OCI-LY7 (cell line): ENCODE results near the gene TBL1Y. TPM values are rescaled to one million over a fixed set of nuclear protein-coding genes. Genes with fewer than 3 reads are reported as not detected.

Experiments used
- BruUV-seq: library from RNA; stranded (reverse); fragments of 400-500 nt; replicated peaks from 2 replicates; lab custom pipeline; 2021; lab: Mats Ljungman, UMichigan
- CTCF ChIA-PET: fragments of 300-600 bp; sonication (Branson Sonifier 250); formaldehyde crosslinking; loops from one replicate; lab custom pipeline; 2022; ENCODE audit warnings: antibody characterized with exemption; ENCODE audit not compliant: unreplicated experiment; lab: Charles Lee
- POLR2A ChIA-PET: fragments of 300-600 bp; sonication (Branson Sonifier 250); formaldehyde crosslinking; loops from one replicate; lab custom pipeline; 2022; ENCODE audit warnings: antibody characterized with exemption; lab: Charles Lee
- DNase-seq: peaks from one replicate; pipeline ENCODE4 v3.0.0-alpha.2; 2015; ENCODE audit warnings: low spot score
- H2AFZ ChIP-seq: fragments of 200-600 bp; sonication (generic), shearing (Covaris generic); 2 replicates; pipeline ENCODE4 v1.6.1; 2014; ENCODE audit warnings: mild to moderate bottlenecking, antibody characterized with exemption, low read length, moderate library complexity
- H3K27ac ChIP-seq: fragments of 200-600 bp; sonication (generic); 2 replicates; pipeline ENCODE4 v1.5.1; 2014; ENCODE audit warnings: mixed run types, low read depth, mild to moderate bottlenecking, moderate library complexity, low read length, inconsistent platforms; ENCODE audit not compliant: poor library complexity, severe bottlenecking
- H3K36me3 ChIP-seq: fragments of 200-600 bp; sonication (generic); 2 replicates; pipeline ENCODE4 v1.6.1; 2014; ENCODE audit warnings: mild to moderate bottlenecking, antibody characterized with exemption, low read length, moderate library complexity, mixed read lengths; ENCODE audit not compliant: insufficient read depth
- H3K4me1 ChIP-seq: fragments of 200-600 bp; sonication (generic); 2 replicates; pipeline ENCODE4 v1.5.1; 2014; ENCODE audit warnings: mild to moderate bottlenecking, low read length; ENCODE audit not compliant: insufficient read depth, poor library complexity, severe bottlenecking
- H3K4me2 ChIP-seq: fragments of 200-600 bp; sonication (generic); 2 replicates; pipeline ENCODE4 v1.6.1; 2014; ENCODE audit warnings: mild to moderate bottlenecking, low read length
- H3K4me3 ChIP-seq: fragments of 200-600 bp; sonication (generic); 2 replicates; pipeline ENCODE4 v1.5.1; 2014; ENCODE audit warnings: mild to moderate bottlenecking, low read depth, low read length; ENCODE audit not compliant: poor library complexity, severe bottlenecking
- H3K79me2 ChIP-seq: fragments of 200-600 bp; sonication (generic); 2 replicates; pipeline ENCODE4 v1.6.1; 2016; ENCODE audit warnings: low read depth, mild to moderate bottlenecking, low read length, moderate library complexity, mixed read lengths; ENCODE audit not compliant: insufficient read depth
- H3K9me2 ChIP-seq: fragments of 200-600 bp; sonication (generic); 2 replicates; pipeline ENCODE4 v1.6.1; 2016; ENCODE audit warnings: mild to moderate bottlenecking, low read length, mixed read lengths; ENCODE audit not compliant: insufficient read depth
- H3K9me3 ChIP-seq: fragments of 200-600 bp; sonication (generic); 2 replicates; pipeline ENCODE4 v1.6.1; 2014; ENCODE audit warnings: mild to moderate bottlenecking, mixed run types, low read length, mixed read lengths
- H4K20me1 ChIP-seq: fragments of 200-600 bp; sonication (generic); 2 replicates; pipeline ENCODE4 v1.6.1; 2014; ENCODE audit warnings: mild to moderate bottlenecking, antibody characterized with exemption, low read length, moderate library complexity, mixed read lengths; ENCODE audit not compliant: insufficient read depth
- CTCF ChIP-seq: fragments of 200-600 bp; sonication (generic); conservative IDR thresholded peaks from 2 replicates; pipeline ENCODE4 v1.5.1; 2014; ENCODE audit warnings: mild to moderate bottlenecking, antibody characterized with exemption, low read length, moderate library complexity, mixed read lengths
- EZH2phosphoT487 ChIP-seq: fragments of 200-600 bp; sonication (generic); IDR thresholded peaks from 2 replicates; pipeline ENCODE4 v1.6.1; 2018; ENCODE audit warnings: low read depth, borderline replicate concordance, mild to moderate bottlenecking, mixed run types, antibody characterized with exemption, low read length, moderate library complexity, mixed read lengths
- intact Hi-C: fragments of 100-400 bp; cut with micrococcal nuclease; formaldehyde crosslinking; loops from one replicate; pipeline ENCODE4 v1.10.0; 2022; ENCODE audit not compliant: unreplicated experiment
- total RNA-seq, 2 experiments: library from RNA; depleted of rRNA in 1 of 2; stranded (reverse); fragments of >200 nt in 1 of 2; shearing (Covaris generic) in 1 of 2; gene quantifications; 2 replicates each; pipeline ENCODE4 v1.2.3, GENCODE V29; 2014 to 2022

TBL1Y gene
- total RNA-seq, 2 experiments from 2014 or later, result 16.3 to 20.3 TPM

- CTCF ChIA-PET, result no interaction called here
- no peak for DNase-seq
- Histone ChIP-seq H3K4me2 (no peak overlapping the region), H3K9me2 (no peaks in the 10 kb centered on the region), H3K36me3 (no peaks in the 10 kb centered on the region), H4K20me1 (no peaks in the 10 kb centered on the region), H2AFZ (no peak overlapping the region), H3K27ac (no peak overlapping the region), H3K9me3 (no peaks in the 10 kb centered on the region), H3K4me3 (no peak overlapping the region), H3K4me1 (no peaks in the 10 kb centered on the region), H3K79me2 (no peaks in the 10 kb centered on the region)
- intact Hi-C loops, result no loop called here
- BruUV-seq, result no TSS peak
- no peak for TF ChIP-seq EZH2phosphoT487
- POLR2A ChIA-PET, result interaction anchor here (1.3 kb wide), 1 partner anchor 10 kb away, joined by 5 read pairs; no protein-coding TSS in a partner anchor
Measured at GRCh38 chrY:7013051-7013450, 102.6 kb downstream of the TBL1Y start.

- H3K4me2 ChIP-seq, result no peak overlapping the region
- DNase-seq, result no peak
- no peaks in the 10 kb centered on the region for H3K4me1 ChIP-seq
- no peaks in the 10 kb centered on the region for H3K9me3 ChIP-seq
- intact Hi-C loops, result no loop called here
- no peaks in the 10 kb centered on the region for H3K79me2 ChIP-seq
- BruUV-seq, result no TSS peak
- ChIA-PET POLR2A (interaction anchor here (0.6 kb wide), 1 partner anchor 864 kb away, joined by 5 read pairs; no protein-coding TSS in a partner anchor), CTCF (no interaction called here)
- TF ChIP-seq CTCF, result no peak
- TF ChIP-seq EZH2phosphoT487, result no peak
- no peak overlapping the region for H3K4me3 ChIP-seq
- H3K36me3 ChIP-seq, result no peaks in the 10 kb centered on the region
- H3K27ac ChIP-seq, result no peak overlapping the region
- H2AFZ ChIP-seq, result no peak overlapping the region
- no peaks in the 10 kb centered on the region for H4K20me1 ChIP-seq
- no peaks in the 10 kb centered on the region for H3K9me2 ChIP-seq
Measured at GRCh38 chrY:7016521-7016920, 106.0 kb downstream of the TBL1Y start.

GRCh38 chrY:7017244-7018080 lies 107.0 kb downstream of the TBL1Y start:
- Histone ChIP-seq H3K9me2 (no peaks in the 10 kb centered on the region), H3K36me3 (no peaks in the 10 kb centered on the region; the same call in 1 of the 2 replicates), H3K4me2 (no peak overlapping the region), H4K20me1 (no peaks in the 10 kb centered on the region), H3K9me3 (no peaks in the 10 kb centered on the region), H3K27ac (no peak overlapping the region), H3K4me3 (no peak overlapping the region), H3K79me2 (no peaks in the 10 kb centered on the region), H3K4me1 (no peaks in the 10 kb centered on the region), H2AFZ (no peak overlapping the region)
- POLR2A ChIA-PET, result no interaction called here
- CTCF ChIA-PET, result no interaction called here
- no peak for DNase-seq
- TF ChIP-seq CTCF (no peak), EZH2phosphoT487 (no peak)
- BruUV-seq, result no TSS peak
- intact Hi-C loops, result no loop called here
